Measurements from ENCODE around the gene PPP6R1. TPM values are rescaled to one million over a fixed set of nuclear protein-coding genes. Genes with fewer than 3 reads are reported as not detected.
"Not testable (repeated sequence)": the region's sequence is repeated elsewhere in the genome, so short reads cannot be mapped to it uniquely, and the experiment has no call there.

The PPP6R1 gene
- polyA plus RNA-seq, 12 donors: 21.5 to 45.8 (median 26.3) TPM; not detected in 1

DNA sequence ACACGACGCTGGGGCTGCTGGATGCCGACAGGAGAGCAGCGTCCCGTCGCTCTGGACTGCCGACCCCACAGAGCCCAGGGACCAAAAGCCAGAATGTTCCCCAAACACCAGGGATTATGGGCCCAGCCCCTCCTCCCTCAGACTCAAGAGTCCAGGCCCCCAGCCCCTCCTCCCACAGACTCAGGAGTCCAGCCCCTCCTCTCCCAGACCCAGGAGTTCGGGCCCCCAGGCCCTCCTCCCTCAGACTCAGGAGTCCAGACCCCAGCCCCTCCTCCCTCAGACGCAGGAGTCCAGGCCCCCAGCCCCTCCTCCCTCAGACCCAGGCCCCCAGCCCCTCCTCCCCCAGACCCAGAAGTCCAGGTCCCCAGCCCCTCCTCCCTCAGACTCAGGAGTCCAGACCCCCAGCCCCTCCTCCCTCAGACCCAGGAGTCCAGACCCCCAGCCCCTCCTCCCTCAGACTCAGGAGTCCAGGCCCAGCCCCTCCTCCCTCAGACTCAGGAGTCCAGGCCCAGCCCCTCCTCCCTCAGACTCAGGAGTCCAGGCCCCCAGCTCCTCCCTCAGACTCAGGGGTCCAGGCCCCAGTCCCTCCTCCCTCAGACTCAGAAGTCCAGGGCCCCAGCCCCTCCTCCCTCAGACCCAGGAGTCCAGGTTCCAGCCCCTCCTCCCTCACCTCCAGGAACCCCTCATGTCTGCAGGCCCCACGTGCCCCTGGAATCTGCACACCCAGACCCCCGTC, 34.0 kb downstream of the PPP6R1 start:
- DNase-seq: not testable (repeated sequence)

DNA sequence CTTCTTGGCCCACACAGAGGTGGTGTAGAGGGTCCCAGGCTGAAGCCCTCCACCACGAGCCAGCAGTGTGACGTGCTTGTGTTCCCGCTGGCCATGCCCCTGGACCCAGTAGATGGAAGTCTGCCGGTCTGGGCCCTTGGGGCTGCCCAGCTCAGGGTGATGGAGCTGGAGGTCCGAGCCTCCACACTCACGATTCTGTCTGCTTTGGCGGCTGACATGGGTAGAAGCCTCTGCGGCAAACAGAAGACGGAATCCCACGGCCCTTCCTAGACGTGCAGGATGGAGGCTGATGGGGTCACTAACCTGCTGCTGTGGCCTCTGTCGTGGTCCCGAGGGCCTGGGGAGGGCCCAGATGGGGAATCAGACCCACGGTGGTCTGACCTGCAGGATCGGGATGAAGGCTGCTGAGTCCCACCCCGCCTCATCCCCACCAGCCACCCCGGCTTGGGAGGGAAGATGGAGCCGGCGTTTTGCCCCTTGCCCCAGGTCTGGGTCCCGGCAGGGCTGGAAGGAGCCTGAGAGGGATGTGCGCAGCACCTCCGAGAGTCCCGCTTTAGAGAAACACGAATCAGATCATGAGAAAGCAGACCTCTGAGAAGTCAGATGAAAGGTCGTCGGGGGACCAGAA, 34.7 kb downstream of the PPP6R1 start:
- no peak for DNase-seq

GRCh38 chr19:55223291-55224037, 35.4 kb downstream of the PPP6R1 start:
- no peak for DNase-seq

DNA sequence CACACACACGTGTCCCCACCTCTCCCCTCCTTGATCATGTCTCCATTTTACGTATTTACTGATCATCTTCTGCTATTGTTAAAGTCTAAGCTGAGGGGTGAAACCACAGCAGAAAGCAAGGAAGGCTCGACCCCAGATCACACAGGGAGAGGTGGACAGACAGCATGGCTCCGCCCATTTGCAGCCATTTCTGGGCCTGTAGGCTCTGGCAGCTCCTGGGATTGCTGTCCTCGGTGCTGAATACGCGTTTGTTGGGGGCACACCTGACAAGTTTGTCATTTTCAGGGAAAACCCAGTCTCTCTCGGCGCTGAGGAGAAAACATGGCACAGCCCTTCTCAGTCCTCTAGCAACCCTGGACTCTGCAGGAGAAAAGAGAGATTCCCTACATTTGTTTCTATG, 38.3 kb downstream of the PPP6R1 start:
- DNase-seq: no peak

DNA sequence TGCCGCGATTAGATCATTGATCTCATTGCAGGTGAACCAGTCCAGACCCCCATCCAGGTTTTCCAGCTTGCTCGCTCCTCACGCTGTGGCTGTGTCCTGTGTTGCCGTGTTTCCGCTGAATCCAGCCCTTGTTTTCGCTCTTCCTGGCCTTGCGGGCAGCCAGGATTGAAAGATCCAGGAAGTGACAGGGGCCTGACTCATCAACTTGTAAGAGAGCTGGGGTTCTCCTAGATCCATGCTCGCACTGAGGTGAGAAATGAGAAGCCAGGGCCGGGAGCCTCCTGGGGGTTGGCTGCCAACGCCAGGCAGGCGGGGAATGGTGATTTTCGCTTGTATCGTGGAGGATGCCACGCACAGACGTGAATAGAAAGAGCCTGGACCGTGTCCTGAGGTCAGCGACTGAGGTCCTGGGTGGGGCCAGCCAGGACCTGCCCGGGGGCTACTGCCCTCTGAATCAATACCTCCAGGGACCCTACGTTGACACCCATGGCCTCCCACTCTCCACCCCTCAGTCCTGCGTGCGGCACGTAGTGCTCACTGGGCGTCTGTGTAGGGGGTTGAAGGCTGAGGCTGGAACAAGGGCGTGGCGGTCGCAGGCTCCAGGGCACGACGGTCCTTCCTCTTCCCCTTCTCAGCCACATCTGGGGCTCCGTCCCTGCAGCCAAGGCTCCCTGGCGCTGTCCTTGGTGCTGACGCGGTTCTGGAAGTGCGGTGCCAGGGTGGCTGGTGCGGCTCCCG, 42.2 kb downstream of the PPP6R1 start:
- peak; percentile 77 for DNase-seq

GRCh38 chr19:55213547-55213946, 45.3 kb downstream of the PPP6R1 start:
- no peak for DNase-seq

DNA sequence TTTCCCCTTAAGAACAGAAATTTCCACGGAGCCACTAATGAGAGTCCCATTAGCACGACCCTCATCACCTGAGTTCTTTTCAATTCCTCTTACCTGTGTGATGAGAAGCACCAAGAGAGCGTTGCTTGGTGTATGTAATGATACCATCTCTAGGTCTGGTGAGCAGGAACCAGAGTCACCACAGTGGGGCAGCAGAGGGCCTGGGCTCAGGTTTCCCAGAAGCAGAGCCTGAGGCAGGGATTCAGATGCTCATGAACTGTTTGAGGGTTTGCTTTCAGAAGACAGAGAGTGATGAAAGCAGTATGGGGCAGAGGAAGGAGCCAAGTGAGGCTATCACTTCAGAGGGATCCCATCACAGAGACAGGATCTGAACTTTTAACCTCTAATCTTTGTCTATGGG, 46.4 kb downstream of the PPP6R1 start:
- no peak for DNase-seq

- DNase-seq: no peak
Observed at GRCh38 chr19:55209693-55210472, 48.9 kb downstream of the PPP6R1 start.

- DNase-seq: no peak
Observed at GRCh38 chr19:55208880-55209692, 49.7 kb downstream of the PPP6R1 start, which contains the start of gene PTPRH. TSS of gene PTPRH (minus strand) at chr19:55209501. CDS start at chr19:55209433, 68 bp downstream.

DNA sequence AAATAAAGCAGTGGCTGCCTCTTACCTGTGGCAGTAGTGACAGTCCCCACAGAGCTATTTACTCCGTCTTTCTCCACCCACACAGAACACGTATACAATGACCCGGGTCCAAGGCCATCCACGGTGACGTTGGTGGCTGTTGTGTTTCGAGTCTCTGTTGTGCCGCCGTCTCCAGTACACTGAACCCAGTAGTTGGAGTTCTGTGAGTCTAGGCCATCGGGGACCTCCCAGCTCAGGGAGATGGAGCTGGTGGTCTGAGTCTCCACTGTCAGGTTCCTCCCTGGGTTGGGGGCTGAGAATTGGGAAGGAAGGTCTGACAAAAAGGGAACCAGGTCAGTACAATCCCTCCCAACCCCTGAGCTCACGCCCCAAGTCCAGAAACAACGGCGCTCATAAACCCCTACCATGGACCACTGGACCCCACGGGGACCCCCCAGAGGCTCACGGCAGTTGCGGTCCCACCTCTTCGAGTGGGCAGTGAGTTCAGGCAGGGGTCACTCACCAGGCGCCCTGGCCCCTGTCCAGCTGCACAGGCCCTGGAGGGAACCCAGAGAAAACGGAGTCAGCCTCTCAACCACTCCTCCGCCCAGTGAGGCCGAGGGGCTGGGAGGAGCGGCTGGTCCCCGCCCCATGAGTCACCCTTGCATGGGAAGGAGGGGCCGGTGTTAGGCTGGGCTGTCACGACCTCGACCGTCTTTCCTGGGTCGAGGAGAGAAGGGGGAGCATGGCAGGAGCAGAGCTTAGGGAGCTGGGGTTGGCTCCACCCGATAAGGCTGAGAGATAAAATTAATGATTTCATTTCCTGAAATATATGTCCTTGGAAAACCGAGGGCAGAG, 51.9 kb downstream of the PPP6R1 start:
- peak; percentile 28 for DNase-seq

DNA sequence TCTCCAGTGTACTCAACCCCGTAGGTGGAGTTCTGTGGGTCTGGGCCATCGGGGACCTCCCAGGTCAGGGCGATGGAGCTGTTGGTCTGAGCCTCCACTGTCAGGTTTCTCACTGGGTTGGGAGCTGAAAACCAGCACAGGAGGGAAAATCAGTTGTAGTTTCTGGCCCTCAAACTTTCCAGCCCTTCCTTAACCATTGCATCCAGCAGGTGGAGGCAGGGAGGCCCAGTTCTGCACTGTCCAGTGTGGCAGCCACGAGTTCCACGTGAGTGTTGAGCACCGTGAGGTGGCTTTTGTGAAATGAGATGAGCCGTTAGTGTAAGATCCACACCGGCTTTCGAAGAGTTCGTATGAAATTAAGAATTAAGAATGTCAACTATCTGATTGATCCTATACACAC, 56.6 kb downstream of the PPP6R1 start:
- DNase-seq: not testable (repeated sequence)

- no peak for DNase-seq
Observed at GRCh38 chr19:55199620-55200204, 59.1 kb downstream of the PPP6R1 start.

GRCh38 chr19:55198651-55199050, 60.2 kb downstream of the PPP6R1 start:
- no peak for DNase-seq

DNA sequence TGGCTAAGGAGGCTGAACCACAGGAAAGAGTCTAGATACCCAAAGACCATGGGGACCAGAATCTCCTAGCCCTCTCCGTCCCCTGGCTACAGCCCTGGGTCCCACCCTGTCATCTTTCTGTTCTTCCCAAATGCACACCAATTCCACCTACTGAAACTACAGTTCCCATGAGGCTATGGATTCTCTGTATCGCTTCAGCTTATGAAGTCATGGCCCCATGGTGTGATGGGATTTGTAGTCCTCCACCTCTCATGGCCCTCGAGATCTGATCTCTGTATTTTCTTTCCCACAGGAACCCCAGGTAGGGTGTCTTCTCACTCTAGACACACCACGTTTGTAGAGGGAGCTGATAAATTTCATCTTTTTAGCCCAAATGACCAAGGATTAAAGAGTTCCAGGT, 61.3 kb downstream of the PPP6R1 start:
- no peak for DNase-seq

DNA sequence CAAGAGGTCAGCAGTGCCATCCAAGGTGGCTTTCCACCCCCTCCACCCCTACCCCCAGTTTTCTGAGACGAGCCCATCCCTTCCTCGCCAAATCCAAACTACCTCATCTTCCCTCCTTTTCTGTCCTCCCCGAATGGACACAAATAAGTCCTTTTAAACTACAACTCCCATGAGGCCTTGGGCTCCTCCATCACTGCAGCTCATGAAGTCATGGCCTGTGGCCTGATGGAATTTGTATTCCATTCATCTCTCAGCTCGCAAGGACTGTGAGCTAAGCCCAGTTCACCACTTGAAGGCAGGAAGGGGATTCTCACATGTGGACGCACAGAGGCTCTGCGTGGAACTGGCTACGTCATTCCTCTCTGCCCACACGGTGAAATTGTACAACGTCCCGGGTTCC, 62.0 kb downstream of the PPP6R1 start:
- no peak for DNase-seq

- no peak for DNase-seq
Observed at GRCh38 chr19:55193481-55193880, 65.3 kb downstream of the PPP6R1 start.

GRCh38 chr19:55189403-55189835, 69.4 kb downstream of the PPP6R1 start:
- DNase-seq: no peak

GRCh38 chr19:55188625-55189024, 70.2 kb downstream of the PPP6R1 start:
- no peak for DNase-seq

- DNase-seq: no peak
Observed at GRCh38 chr19:55186080-55186479, 72.7 kb downstream of the PPP6R1 start.

Data from muscle of arm (tissue), 12 donors.